22Rv1 (cell line): ENCODE data around the gene MYL6.

Source experiments
- ZFX ChIP-seq: fragments of 450-650 bp; IDR thresholded peaks from 2 replicates; pipeline ENCODE4 v1.6.1; 2017; ENCODE audit warnings: antibody characterized with exemption, borderline replicate concordance
- TF ChIP-seq, protein P1 (sequence below): fragments of 450-650 bp; IDR thresholded peaks from 2 replicates; pipeline ENCODE4 v1.5.1; 2017; ENCODE audit warnings: mild to moderate bottlenecking

DNA sequence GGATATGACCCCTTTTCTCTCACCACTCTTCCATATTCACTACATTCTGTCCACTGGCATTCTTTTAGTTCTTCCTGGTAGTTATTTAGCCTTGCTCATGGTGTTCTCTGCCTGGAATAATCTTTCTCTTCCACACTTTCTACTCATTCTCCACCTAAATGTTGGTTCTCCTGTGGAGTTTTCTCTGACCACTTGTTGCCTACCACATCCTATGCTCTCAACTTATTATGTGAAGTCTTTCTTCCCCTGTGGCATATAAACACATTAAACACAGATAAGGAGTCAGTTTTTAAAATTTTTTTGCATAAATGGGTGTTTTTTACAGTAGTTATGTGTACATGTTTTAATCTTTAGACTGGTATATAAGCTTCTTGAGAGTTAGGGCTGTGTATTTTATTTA, 34.4 kb downstream of the MYL6 start:
- TF ChIP-seq, protein P1, sequence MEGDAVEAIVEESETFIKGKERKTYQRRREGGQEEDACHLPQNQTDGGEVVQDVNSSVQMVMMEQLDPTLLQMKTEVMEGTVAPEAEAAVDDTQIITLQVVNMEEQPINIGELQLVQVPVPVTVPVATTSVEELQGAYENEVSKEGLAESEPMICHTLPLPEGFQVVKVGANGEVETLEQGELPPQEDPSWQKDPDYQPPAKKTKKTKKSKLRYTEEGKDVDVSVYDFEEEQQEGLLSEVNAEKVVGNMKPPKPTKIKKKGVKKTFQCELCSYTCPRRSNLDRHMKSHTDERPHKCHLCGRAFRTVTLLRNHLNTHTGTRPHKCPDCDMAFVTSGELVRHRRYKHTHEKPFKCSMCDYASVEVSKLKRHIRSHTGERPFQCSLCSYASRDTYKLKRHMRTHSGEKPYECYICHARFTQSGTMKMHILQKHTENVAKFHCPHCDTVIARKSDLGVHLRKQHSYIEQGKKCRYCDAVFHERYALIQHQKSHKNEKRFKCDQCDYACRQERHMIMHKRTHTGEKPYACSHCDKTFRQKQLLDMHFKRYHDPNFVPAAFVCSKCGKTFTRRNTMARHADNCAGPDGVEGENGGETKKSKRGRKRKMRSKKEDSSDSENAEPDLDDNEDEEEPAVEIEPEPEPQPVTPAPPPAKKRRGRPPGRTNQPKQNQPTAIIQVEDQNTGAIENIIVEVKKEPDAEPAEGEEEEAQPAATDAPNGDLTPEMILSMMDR: no peak
- no peak for TF ChIP-seq ZFX
